ENCODE results near the gene TTC21B.

DNA sequence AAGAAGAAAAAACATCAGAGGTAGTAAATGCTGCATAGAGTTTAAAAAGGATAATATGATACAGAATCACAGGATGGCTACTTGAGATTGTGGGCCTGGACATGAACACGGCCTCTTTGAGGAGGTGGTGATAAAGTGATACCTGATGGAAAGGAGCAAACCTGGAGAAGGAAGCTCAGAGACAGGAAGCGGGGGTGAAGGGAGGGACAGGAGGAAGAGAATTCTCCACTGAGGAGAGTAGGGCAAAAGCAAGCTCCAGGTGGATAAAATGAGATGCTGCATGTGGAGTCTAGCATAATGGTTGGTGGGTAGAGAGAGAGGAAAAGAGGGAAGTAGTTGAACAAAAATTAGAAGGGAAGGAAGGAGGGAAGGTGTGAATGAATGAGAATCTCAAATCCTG, 82.6 kb downstream of the TTC21B start:
- TF ChIP-seq POLR2A (IDR thresholded peaks at IDR 0.05): no peak
- TF ChIP-seq POLR2AphosphoS5 (IDR thresholded peaks at IDR 0.05): no peak
